ENCODE data around the gene GPAM. TPM values are rescaled to one million over a fixed set of nuclear protein-coding genes. Genes with fewer than 3 reads are reported as not detected.
"Not testable (repeated sequence)": the region's sequence is repeated elsewhere in the genome, so short reads cannot be mapped to it uniquely, and the experiment has no call there.

Gene GPAM
- 4.6 and 5.2 TPM in 2 replicates for total RNA-seq

GRCh38 chr10:112183329-112184051 is at the start of gene GPAM:
Gene GPAM, minus strand, starts transcription at chr10:112183765. Its CDS starts 1,981 bp downstream, at chr10:112181784.
- peak; percentile 93 to 95 for DNase-seq (ENCODE audit: low read depth in 2 of 2)

GRCh38 chr10:112232670-112233069 is 49.1 kb upstream of the GPAM start:
- DNase-seq (ENCODE audit: low read depth in 2 of 2), result no peak

- no peak for DNase-seq (ENCODE audit: low read depth in 2 of 2)
These were observed 48.2 kb upstream of the GPAM start for GRCh38 chr10:112231602-112232400.

- peak in 1 of 2 donors; percentile 24 for DNase-seq (ENCODE audit: low read depth in 2 of 2)
These were observed 46.9 kb upstream of the GPAM start for GRCh38 chr10:112230325-112230988.

GRCh38 chr10:112229901-112230300 is 46.3 kb upstream of the GPAM start:
- DNase-seq (ENCODE audit: low read depth in 2 of 2), result no peak

GRCh38 chr10:112229096-112229495 is 45.5 kb upstream of the GPAM start:
- no peak for DNase-seq (ENCODE audit: low read depth in 2 of 2)

GRCh38 chr10:112228366-112229088 is 45.0 kb upstream of the GPAM start:
- DNase-seq (ENCODE audit: low read depth in 2 of 2), result not testable (repeated sequence)

- DNase-seq (ENCODE audit: low read depth in 2 of 2), result no peak
These were observed 43.9 kb upstream of the GPAM start for GRCh38 chr10:112227331-112227987.

- DNase-seq (ENCODE audit: low read depth in 2 of 2), result no peak
These were observed 43.1 kb upstream of the GPAM start for GRCh38 chr10:112226439-112227248.

GRCh38 chr10:112225771-112226438 is 42.3 kb upstream of the GPAM start:
- no peak for DNase-seq (ENCODE audit: low read depth in 2 of 2)

GRCh38 chr10:112224933-112225529 is 41.5 kb upstream of the GPAM start:
- DNase-seq (ENCODE audit: low read depth in 2 of 2), result no peak

- peak; percentile 29 to 87 for DNase-seq (ENCODE audit: low read depth in 2 of 2)
These were observed 40.2 kb upstream of the GPAM start for GRCh38 chr10:112223725-112224124.

GRCh38 chr10:112222799-112223198 is 39.2 kb upstream of the GPAM start:
- no peak for DNase-seq (ENCODE audit: low read depth in 2 of 2)

GRCh38 chr10:112221545-112221944 is 38.0 kb upstream of the GPAM start:
- DNase-seq (ENCODE audit: low read depth in 2 of 2), result no peak

GRCh38 chr10:112218960-112219359 is 35.4 kb upstream of the GPAM start:
- no peak for DNase-seq (ENCODE audit: low read depth in 2 of 2)

- no peak for DNase-seq (ENCODE audit: low read depth in 2 of 2)
These were observed 34.4 kb upstream of the GPAM start for GRCh38 chr10:112218036-112218390.

- DNase-seq (ENCODE audit: low read depth in 2 of 2), result no peak
These were observed 33.9 kb upstream of the GPAM start for GRCh38 chr10:112217386-112218035.

- DNase-seq (ENCODE audit: low read depth in 2 of 2), result no peak
These were observed 33.4 kb upstream of the GPAM start for GRCh38 chr10:112216966-112217365.

GRCh38 chr10:112216151-112216550 is 32.6 kb upstream of the GPAM start:
- DNase-seq (ENCODE audit: low read depth in 2 of 2), result no peak
